Frontal cortex (tissue), 4 donors: ENCODE results near the gene NPBWR2. TPM values are rescaled to one million over a fixed set of nuclear protein-coding genes. Genes with fewer than 3 reads are reported as not detected.
A peak's percentile ranks its signal among the peaks of the same experiment; 100 is the strongest.
"Not testable (repeated sequence)": the region's sequence is repeated elsewhere in the genome, so short reads cannot be mapped to it uniquely, and the experiment has no call there.

ENCODE experiments used
- DNase-seq, 2 donors: peaks; one replicate each; pipeline ENCODE4 v3.0.0; 2012; ENCODE audit warnings: low spot score in 2 of 2
- FAIRE-seq: peaks from 2 replicates; lab custom pipeline; 2012; peaks lifted over from hg19 to GRCh38; lab: Jason Lieb, UNC
- total RNA-seq: library from RNA; depleted of rRNA; stranded (reverse); fragments of >200 nt; gene quantifications from one replicate; pipeline ENCODE4 v1.2.3, GENCODE V29; 2014
- donor health status: control.
- donor health status: control.
- donor health status: control.

NPBWR2 gene
- total RNA-seq, 1 donor from 2014 or later, result 0.41 TPM

DNA sequence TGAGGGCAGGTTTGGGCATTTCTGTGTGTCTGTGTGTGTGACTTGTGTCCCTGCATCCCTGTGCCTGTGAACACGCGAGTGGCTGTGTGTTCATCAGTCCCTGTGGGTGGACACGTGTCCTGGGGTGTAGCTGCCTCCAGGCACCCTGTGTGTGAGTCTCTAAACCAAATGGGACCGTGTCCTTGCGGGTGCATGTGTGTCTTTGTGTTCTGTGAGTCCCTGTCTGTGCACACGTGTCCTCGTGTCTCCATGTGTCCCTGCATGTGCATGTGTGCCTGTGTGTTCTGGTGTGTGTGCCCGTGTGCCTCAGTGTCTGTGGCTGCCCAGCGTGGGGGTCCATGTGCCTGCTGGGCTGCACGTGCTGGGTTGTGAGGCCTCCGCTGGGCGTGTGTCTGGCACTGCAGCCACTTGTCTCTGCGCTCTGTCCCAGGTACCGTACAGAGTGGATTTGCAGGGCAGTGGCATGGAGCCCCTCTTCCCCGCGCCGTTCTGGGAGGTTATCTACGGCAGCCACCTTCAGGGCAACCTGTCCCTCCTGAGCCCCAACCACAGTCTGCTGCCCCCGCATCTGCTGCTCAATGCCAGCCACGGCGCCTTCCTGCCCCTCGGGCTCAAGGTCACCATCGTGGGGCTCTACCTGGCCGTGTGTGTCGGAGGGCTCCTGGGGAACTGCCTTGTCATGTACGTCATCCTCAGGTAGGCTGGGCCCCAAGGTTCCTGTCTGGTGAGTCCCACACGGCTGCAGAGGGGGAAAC lies 14.9 kb downstream of the NPBWR2 start:
- FAIRE-seq, result no peak
- DNase-seq, result no peak

GRCh38 chr20:64091770-64092169 lies 15.6 kb downstream of the NPBWR2 start:
- DNase-seq (no peak), FAIRE-seq (no peak)

DNA sequence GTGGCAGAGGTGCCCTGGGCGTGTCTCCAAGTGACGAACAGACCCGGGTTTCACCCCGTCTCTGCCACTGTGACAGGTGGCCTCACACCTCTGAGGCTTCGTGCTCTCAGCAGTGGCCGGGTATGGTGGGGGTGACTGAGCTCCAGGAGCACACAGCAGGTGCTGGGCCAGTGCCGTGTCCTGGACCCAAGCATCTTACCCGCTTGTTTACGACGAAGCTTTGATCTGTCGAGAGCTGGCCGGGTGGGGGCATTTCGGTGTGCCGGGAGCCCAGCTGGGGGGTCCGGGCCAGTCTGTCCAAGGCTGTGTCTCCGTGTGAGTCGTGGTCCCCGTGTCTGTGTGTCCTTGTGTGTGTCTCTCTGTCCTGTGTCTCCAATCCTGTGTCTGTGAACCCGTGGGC lies 16.0 kb downstream of the NPBWR2 start:
- FAIRE-seq (no peak), DNase-seq (no peak)

DNA sequence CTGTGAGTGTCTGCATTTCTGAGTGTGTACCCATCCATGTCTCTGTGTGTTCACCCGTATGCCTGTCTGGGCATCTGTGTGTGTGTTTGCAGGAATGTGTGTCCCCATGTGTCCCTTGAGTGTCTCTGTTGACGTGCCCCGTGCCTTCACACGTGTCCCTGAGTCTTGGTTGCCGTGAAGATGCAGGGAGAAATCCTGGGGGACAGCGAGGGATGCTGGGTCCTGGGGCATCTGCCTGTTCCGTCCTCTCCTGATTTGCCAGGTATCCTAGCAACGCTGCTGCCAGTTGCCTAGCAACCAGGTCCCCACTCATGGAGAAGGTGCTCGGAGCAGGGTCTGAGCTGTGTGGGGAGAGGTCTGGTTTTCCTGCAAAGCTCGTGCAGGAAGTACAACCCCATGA lies 17.2 kb downstream of the NPBWR2 start:
- DNase-seq, result peak in 1 of 2 donors; percentile 61
- no peak for FAIRE-seq

- not testable (repeated sequence) for FAIRE-seq
Observed at GRCh38 chr20:64088586-64088985, 18.8 kb downstream of the NPBWR2 start.

GRCh38 chr20:64087226-64087825 lies 20.0 kb downstream of the NPBWR2 start:
- not testable (repeated sequence) for DNase-seq, FAIRE-seq

More at GRCh38 chr20:64088586-64088985, 18.8 kb downstream of the NPBWR2 start:
- DNase-seq, result not testable (repeated sequence)

- DNase-seq (no peak), FAIRE-seq (no peak)
Observed at GRCh38 chr20:64086801-64087200, 20.6 kb downstream of the NPBWR2 start.

DNA sequence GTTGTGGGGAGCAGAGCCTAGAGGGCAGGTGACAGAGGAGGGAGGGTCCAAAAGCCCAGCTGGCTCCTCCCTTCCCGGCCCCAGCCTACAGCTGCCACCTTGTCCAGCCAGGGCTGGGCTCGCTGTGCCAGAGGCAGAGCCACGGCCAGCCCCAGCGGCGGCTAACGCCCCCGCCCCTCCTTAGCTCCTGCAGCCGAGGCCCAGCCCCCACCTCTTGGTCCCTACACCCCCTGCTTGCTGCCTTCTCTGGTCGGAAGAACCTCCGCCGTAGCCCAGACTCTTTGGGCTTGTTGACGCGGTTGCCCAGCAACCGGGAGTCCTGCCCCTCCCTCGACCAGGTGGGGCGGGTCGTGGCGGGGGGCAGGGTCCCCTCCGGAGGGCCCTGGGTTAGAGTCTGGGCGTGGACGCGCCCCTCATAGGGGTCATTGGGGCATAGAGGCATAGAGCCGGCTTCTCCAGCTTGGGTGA lies 22.6 kb downstream of the NPBWR2 start:
- FAIRE-seq, result no peak
- no peak for DNase-seq

- no peak for FAIRE-seq
- DNase-seq, result peak in 1 of 2 donors; percentile 52
Observed at GRCh38 chr20:64083804-64084684, 23.3 kb downstream of the NPBWR2 start, which contains the start of gene LKAAEAR1. TSS of gene LKAAEAR1 (minus strand) at chr20:64084398. CDS start at chr20:64084219, 179 bp downstream.

GRCh38 chr20:64083378-64083803 lies 24.0 kb downstream of the NPBWR2 start:
- no peak for FAIRE-seq

DNA sequence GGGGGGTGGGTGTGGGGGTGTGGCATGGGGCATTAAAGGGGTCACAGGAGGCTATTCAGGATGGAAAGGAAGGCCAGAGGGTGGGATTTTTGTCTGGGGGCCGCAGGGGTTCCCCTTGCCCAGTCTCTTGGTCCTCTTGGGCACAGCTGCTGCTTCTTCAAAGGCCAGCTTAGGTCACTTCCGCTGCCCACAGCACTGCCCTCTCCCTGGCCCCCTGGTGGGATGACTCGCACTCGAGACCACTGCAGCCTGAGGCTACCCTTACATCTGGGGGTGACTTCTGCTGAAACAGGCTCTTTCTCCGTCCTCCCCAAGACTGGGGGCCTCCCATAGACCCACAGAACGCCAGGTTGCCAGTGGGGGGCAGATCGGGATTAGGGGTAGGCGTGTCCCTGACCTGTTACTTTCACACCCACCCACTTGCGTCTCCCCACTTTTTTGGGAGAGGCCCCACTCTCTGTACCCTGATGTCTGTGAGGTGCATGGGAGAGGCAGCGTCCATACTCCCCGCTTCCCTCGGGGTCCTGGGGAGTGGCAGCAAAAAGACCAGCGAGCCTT lies 24.5 kb downstream of the NPBWR2 start:
- FAIRE-seq (no peak), DNase-seq (no peak)

More at GRCh38 chr20:64083378-64083803, 24.0 kb downstream of the NPBWR2 start:
- peak; percentile 80 to 84 for DNase-seq

- FAIRE-seq, result no peak
- DNase-seq, result no peak
Observed at GRCh38 chr20:64082126-64082731, 25.1 kb downstream of the NPBWR2 start.

GRCh38 chr20:64081624-64081964 lies 25.8 kb downstream of the NPBWR2 start:
- DNase-seq, result no peak
- FAIRE-seq, result no peak

GRCh38 chr20:64080813-64081623 lies 26.3 kb downstream of the NPBWR2 start:
- no peak for DNase-seq
- no peak for FAIRE-seq

- no peak for FAIRE-seq
- DNase-seq, result no peak
Observed at GRCh38 chr20:64080013-64080812, 27.2 kb downstream of the NPBWR2 start, which contains the start of gene OPRL1. TSS of gene OPRL1 (plus strand) at chr20:64080082. CDS start at chr20:64092721, 12,639 bp downstream.

GRCh38 chr20:64079273-64080012 lies 27.9 kb downstream of the NPBWR2 start, which contains the start of gene RGS19:
TSS of gene RGS19 (minus strand) at chr20:64079518. CDS start at chr20:64076886, 2,632 bp downstream.
- FAIRE-seq (no peak), DNase-seq (peak; percentile 85 to 86)

DNA sequence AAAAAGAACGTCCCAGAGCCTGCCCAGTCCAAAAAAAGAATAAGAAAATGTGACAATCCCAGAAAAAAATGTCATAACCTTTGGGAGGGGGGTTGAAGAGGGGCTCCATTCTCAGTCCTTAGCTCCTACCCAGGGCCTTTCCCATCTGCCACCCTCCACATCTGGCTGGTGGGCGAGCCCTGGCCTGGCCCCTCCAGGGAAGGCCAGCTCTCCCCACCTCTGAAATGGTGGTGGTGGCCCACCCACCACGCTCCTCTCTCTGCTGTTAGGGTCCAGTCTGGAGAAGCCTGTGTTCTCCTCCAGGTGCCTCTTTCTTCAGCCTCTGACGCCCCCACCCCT lies 28.5 kb downstream of the NPBWR2 start:
- DNase-seq (no peak), FAIRE-seq (no peak)
